Parathyroid adenoma (tissue), 2 donors: ENCODE results near the gene CES2.
"Not testable (repeated sequence)": the region's sequence is repeated elsewhere in the genome, so short reads cannot be mapped to it uniquely, and the experiment has no call there.

Source experiments
- H2AFZ ChIP-seq: fragments of 300-600 bp; sonication (generic); one replicate; pipeline ENCODE4 v1.7.0; 2017; ENCODE audit warnings: antibody characterized with exemption, mild to moderate bottlenecking
- H3K27ac ChIP-seq: fragments of 300-600 bp; sonication (generic); one replicate; pipeline ENCODE4 v1.7.0; 2017
- H3K27me3 ChIP-seq: fragments of 300-600 bp; sonication (generic); one replicate; pipeline ENCODE4 v1.7.0; 2017; ENCODE audit warnings: low read length; ENCODE audit not compliant: control insufficient read depth, insufficient read depth
- H3K36me3 ChIP-seq: fragments of 300-600 bp; sonication (generic); one replicate; pipeline ENCODE4 v1.7.0; 2017; ENCODE audit warnings: low read length; ENCODE audit not compliant: control insufficient read depth, insufficient read depth
- H3K4me1 ChIP-seq: fragments of 300-600 bp; sonication (generic); one replicate; pipeline ENCODE4 v1.7.0; 2017; ENCODE audit warnings: control low read depth
- H3K4me2 ChIP-seq: fragments of 300-600 bp; sonication (generic); one replicate; pipeline ENCODE4 v1.7.0; 2017; ENCODE audit warnings: low read length
- H3K4me3 ChIP-seq: fragments of 300-600 bp; sonication (generic); one replicate; pipeline ENCODE4 v1.7.0; 2017; ENCODE audit warnings: low read depth, low read length
- H3K79me2 ChIP-seq: fragments of 300-600 bp; sonication (generic); one replicate; pipeline ENCODE4 v1.7.0; 2017; ENCODE audit warnings: control low read depth
- H3K9ac ChIP-seq: fragments of 300-600 bp; sonication (generic); one replicate; pipeline ENCODE4 v1.7.0; 2017; ENCODE audit warnings: mild to moderate bottlenecking
- H3K9me3 ChIP-seq: fragments of 300-600 bp; sonication (generic); one replicate; pipeline ENCODE4 v1.7.0; 2017; ENCODE audit warnings: low read length; ENCODE audit not compliant: control insufficient read depth
- TF ChIP-seq, protein P1 (sequence below): fragments of 300-600 bp; sonication (generic); IDR thresholded peaks from one replicate; pipeline ENCODE4 v1.7.0; 2017; ENCODE audit warnings: antibody characterized with exemption, mild to moderate bottlenecking
- donor health status: primary hyperparathyroidism.

Gene CES2

DNA sequence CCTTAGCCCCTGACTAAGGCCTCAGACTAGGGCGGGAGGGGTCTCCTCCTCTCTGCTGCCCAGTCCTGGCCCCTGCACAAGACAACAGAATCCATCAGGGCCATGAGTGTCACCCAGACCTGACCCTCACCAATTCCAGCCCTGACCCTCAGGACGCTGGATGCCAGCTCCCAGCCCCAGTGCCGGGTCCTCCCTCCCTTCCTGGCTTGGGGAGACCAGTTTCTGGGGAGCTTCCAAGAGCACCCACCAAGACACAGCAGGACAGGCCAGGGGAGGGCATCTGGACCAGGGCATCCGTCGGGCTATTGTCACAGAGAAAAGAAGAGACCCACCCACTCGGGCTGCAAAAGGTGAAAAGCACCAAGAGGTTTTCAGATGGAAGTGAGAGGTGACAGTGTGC is 38.4 kb downstream of the CES2 start:
- Histone ChIP-seq H3K4me2 (no peak overlapping the region), H3K27ac (no peak overlapping the region), H3K79me2 (no peaks in the 10 kb centered on the region), H3K27me3 (no peaks in the 10 kb centered on the region), H2AFZ (no peak overlapping the region), H3K36me3 (no peaks in the 10 kb centered on the region), H3K4me3 (no peak overlapping the region), H3K9ac (no peak overlapping the region), H3K4me1 (peaks cover 2% of the 10 kb centered on the region), H3K9me3 (no peaks in the 10 kb centered on the region)
- TF ChIP-seq, protein P1, sequence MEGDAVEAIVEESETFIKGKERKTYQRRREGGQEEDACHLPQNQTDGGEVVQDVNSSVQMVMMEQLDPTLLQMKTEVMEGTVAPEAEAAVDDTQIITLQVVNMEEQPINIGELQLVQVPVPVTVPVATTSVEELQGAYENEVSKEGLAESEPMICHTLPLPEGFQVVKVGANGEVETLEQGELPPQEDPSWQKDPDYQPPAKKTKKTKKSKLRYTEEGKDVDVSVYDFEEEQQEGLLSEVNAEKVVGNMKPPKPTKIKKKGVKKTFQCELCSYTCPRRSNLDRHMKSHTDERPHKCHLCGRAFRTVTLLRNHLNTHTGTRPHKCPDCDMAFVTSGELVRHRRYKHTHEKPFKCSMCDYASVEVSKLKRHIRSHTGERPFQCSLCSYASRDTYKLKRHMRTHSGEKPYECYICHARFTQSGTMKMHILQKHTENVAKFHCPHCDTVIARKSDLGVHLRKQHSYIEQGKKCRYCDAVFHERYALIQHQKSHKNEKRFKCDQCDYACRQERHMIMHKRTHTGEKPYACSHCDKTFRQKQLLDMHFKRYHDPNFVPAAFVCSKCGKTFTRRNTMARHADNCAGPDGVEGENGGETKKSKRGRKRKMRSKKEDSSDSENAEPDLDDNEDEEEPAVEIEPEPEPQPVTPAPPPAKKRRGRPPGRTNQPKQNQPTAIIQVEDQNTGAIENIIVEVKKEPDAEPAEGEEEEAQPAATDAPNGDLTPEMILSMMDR: no peak

DNA sequence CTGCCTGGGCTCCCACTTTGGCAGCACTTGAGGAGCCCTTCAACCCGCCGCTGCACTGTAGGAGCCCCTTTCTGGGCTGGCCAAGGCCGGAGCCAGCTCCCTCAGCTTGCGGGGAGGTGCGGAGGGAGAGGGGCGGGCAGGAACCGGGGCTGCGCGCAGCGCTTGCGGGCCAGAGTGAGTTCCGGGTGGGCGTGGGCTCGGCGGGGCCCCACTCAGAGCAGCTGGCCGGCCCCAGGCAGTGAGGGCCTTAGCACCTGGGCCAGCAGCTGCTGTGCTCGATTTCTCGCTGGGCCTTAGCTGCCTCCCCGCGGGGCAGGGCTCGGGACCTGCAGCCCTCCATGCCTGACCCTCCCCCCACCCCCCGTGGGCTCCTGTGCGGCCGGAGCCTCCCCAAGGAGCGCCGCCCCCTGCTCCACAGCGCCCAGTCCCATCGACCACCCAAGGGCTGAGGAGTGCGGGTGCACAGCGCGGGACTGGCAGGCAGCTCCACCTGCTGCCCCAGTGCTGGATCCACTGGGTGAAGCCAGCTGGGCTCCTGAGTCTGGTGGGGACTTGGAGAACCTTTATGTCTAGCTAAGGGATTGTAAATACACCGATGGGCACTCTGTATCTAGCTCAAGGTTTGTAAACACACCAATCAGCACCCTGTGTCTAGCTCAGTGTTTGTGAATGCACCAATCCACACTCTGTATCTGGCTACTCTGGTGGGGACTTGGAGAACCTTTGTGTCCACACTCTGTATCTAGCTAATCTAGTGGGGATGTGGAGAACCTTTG is 39.0 kb downstream of the CES2 start:
- H2AFZ ChIP-seq, H3K79me2 ChIP-seq, H3K27ac ChIP-seq, H3K36me3 ChIP-seq, H3K27me3 ChIP-seq, H3K9me3 ChIP-seq, H3K4me2 ChIP-seq, H3K4me3 ChIP-seq, H3K4me1 ChIP-seq, H3K9ac ChIP-seq: not testable (repeated sequence)

DNA sequence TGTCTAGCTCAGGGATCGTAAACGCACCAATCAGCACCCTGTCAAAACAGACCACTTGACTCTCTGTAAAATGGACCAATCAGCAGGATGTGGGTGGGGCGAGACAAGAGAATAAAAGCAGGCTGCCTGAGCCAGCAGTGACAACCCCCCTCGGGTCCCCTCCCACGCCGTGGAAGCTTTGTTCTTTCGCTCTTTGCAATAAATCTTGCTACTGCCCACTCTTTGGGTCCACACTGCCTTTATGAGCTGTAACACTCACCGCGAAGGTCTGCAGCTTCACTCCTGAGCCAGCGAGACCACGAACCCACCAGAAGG is 39.6 kb downstream of the CES2 start:
- not testable (repeated sequence) for H3K4me3 ChIP-seq, H2AFZ ChIP-seq, H3K36me3 ChIP-seq, H3K27ac ChIP-seq, H3K9me3 ChIP-seq, H3K9ac ChIP-seq, H3K4me2 ChIP-seq, H3K27me3 ChIP-seq, H3K4me1 ChIP-seq, H3K79me2 ChIP-seq

DNA sequence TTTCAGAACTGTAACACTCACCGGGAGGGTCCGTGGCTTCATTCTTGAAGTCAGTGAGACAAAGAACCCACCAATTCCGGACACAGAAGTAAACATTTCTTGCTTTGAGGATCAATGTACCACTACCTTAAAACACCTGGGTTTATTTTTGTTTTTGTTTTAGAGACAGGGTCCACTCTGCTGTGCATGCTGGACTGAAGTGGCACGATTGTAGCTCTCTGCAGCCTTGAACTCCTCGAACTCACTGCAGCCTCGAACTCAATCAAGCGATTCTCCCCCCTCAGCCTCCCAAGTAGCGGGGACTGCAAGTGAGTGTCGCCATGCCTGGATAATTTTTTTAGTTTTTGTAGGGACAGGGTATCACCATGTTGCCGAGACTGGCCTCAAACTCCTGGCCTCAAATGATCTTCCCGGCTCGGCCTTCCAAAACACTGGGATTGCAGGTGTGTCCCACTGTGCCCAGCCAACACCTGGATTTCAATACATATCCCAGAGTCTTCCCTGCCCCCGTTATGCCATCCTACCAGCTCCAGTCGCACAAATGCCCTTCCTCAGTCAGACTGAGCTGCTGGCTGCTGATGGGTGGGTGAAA is 40.1 kb downstream of the CES2 start:
- Histone ChIP-seq H2AFZ (no peak overlapping the region), H3K79me2 (no peaks in the 10 kb centered on the region), H3K9me3 (no peaks in the 10 kb centered on the region), H3K4me2 (no peak overlapping the region), H3K27me3 (no peaks in the 10 kb centered on the region), H3K9ac (no peak overlapping the region), H3K36me3 (no peaks in the 10 kb centered on the region), H3K27ac (no peak overlapping the region), H3K4me3 (no peak overlapping the region), H3K4me1 (peaks cover 2% of the 10 kb centered on the region)
- TF ChIP-seq, protein P1: no peak

DNA sequence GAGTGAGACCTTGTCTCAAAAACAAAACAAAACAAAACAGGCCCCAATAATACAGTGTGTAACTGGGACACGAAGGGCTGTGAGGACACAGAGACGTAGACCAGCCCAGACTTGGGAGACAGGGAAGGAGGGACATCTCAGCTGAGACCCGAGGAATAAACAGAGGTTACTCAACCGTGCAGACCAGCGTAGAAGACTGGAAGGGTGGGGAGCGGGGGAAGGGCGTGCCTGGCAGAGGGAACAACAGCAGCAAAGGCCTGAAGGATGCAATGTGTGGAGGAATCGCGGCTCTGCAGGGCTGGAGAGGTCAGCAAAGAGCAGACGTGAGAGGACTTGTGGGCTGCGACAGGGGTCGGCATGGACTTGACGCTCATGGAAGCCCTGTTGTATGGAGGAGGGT is 41.4 kb downstream of the CES2 start:
- H2AFZ ChIP-seq: no peak overlapping the region
- peaks cover 2% of the 10 kb centered on the region for H3K4me1 ChIP-seq
- no peaks in the 10 kb centered on the region for H3K9me3 ChIP-seq
- H3K79me2 ChIP-seq: no peaks in the 10 kb centered on the region
- no peaks in the 10 kb centered on the region for H3K36me3 ChIP-seq
- H3K27me3 ChIP-seq: no peaks in the 10 kb centered on the region
- no peak overlapping the region for H3K4me2 ChIP-seq
- TF ChIP-seq, protein P1: no peak
- no peak overlapping the region for H3K9ac ChIP-seq
- H3K27ac ChIP-seq: no peak overlapping the region
- no peak overlapping the region for H3K4me3 ChIP-seq
